A172 (cell line): ENCODE data around the gene MMEL1. TPM values are rescaled to one million over a fixed set of nuclear protein-coding genes. Genes with fewer than 3 reads are reported as not detected.

Source experiments
- DNase-seq: peaks from one replicate; pipeline ENCODE4 v3.0.0-alpha.2; 2015; ENCODE audit warnings: low spot score
- total RNA-seq: library from RNA; depleted of rRNA; stranded (reverse); fragments of >200 nt; shearing (Covaris generic); gene quantifications from 2 replicates; pipeline ENCODE4 v1.2.3, GENCODE V29; 2014

The MMEL1 gene
- total RNA-seq, 1 experiment from 2014 or later: not detected

DNA sequence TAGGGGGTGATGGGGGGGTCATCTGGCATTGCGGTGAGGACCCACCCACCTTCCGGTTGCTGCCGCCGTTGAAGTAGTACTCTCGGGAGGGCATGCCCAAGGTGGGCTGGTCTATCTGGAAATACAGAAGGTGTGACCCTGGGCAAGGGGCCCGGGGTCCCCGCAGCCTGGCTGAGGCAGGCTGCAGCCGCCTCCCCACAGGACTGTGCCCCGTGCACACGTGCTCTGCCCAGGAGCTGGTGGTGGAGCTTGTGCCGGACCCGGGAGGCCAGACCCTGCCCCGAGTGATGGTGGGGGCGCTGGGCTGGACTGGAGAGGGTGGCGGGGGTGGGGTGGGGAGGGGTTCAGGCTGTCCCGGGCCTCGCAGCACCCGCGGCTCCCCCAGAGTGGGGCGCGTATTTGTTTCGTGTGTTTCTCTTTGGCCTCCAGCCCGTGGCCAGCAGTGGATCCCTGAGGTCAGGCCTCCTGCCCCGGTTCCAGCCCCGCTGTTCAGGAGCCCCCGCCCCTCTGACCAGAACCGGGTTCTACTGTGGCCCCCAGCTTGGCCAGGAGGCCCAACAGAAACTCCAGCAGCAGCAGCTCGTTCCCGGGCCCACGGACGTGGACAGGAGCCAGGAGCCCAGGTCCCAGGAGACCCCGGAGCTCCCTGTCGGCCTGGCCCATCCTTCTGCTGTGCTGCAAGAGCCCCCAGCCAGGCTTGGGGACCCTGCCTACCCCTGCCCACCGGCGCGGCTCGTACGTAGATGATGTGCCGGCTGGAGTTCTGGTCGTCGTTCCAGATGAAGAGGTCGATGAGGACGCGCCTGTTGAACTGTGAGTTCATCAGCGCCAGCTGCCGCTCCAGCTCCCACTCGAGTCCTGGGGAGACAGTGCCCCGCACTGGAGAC, 27.1 kb downstream of the MMEL1 start:
- DNase-seq: no peak

DNA sequence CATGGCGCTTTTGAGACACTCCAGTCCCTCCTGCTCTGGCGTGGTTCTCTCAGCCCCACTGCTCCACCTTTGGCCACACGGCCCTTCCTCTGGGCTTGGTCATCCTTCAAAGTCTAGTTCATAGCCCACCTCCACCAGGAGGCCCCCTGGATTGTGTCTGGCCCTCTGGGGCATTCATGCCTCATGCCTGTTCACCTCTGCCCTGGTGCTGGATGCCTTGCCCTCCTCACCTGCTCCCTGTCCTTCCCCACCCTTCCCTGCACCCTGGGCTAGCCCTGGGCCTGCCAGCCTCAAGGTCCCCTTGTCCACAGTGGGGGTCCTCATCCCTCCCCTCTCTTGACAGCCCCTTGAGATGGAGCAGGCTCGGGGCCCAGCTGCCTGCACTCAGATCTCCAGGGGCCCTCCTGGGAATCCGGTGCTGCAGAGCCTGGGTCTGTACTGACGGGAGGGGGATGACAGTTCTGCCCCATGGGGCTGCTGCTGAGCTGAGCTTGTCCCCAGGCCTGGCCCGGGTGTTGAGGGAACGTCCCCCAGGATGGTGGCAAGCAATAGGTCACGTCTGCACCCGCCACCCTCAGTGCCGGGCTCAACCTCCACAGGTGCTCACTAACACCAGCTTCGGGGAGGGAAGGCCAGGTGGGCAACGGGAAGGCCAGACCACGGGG, 27.8 kb downstream of the MMEL1 start:
- no peak for DNase-seq

DNA sequence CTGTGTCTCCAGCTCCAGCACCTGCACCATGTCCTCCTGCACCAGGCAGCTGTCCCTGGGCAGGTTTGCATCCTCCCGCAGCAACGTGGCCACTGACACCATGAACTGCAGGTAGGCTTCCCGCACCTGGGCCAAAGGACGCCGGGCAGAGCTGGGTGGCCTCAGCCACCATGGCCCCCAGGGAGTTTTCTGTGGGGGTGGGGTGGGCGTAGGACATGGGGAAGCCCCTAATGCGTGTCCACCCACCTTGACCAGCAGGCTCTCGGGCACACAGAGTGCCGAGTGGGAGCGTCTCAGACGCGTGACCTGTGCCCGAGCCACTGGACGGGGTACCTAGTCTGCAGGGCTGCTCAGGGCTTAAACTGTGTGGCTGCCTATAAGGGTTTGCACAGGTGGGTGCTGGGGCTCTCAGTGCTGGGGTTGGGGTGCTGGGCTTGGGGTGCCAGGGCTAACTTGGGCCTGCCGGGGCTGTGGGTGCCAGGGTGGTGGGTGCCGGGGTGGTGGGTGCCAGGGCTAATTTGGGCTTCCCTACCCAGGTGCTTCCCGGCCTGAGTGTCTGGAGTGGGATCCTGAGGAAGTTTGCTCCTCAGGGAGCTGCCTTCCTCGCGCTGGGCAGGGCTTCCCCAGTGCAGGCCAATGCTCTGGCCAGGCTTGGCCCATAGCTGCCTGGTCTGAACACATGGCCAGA, 28.5 kb downstream of the MMEL1 start:
- DNase-seq: no peak

DNA sequence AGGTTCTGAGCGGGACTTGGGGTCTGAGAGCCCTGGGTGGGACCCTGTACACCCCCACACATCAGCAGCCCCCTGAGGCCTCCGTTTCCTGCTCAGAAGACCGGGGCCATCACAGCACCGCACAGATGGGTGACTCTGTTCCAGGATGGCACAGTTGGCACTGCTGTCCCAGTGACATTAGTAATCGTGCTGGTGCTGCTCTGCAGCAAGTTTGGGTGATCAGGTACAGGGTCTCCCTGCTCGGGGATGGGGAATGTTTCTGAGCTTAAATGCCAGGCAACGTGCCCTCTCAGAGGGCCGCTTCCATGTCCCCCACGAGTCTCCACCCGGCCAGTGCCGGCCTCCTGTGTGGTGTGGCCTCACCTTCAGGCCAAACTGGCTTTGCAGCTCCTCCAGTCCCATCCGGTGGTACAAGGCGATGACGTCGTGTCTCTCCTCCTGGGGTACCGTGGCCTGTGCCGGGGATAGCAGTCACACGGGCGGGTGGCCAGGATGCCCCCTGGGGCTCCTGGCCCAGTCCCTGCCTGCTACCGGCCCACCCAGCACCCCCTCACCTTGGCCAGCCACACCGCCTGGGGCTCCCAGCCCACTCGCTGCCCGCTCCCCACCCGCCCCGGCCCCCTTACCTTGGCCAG, 29.2 kb downstream of the MMEL1 start:
- DNase-seq: no peak

DNA sequence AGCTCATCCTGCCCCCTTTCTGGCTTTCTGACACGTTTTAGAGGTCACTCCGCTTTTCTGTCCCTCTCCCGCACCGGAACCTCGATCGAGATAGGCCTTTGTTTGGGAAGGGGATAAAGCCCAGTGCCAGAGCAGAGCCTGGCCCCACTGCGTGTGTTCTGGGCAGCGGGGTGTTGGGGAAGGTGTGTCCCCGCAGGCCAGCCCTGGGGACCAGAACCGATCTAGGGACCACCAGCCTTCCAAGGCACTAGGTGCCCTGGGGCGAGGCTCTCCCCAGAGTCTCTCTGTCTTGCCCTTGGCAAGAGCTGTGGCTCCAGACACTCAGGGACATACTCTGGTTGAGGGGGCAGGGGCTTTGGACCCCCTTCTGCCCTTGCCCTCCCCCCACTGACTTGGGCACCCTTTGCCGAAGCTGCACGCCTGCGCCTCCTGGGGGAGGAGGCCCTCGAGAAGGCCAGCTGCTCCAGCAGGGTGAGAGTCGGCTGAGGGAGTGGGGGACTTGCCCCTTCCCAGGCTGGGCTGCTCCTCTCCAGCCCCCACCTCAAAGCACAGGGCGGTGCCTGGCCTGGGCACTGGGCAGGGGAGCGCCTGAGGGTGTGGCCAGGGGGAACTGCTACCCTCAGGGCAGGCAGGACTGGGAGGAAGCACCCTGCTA, 29.8 kb downstream of the MMEL1 start:
- DNase-seq: no peak

DNA sequence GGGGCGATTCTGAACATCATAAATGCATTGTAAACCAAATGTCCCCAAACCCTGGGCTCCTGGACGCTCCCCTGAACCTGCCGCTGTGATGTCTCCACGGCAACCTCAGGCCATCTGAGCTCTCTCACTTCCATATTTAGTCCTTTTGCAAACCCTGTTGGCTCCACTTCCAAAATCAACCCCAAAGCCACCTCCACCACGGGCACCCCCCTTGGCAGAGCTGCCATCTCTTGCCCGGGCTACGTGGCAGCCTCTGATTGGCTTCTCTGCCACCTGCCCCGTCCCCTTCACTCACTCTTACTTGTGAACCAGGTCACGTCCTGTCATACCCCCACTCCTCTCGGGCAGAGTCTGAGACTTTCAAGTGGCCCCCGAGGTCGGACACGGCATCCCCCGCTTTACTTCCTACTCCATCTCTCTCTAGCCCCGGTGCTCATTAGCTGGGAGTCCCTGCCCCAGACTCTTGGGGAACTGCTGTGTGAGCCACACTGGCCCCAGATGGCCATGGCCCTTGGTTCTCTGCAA, 30.4 kb downstream of the MMEL1 start:
- DNase-seq: no peak

DNA sequence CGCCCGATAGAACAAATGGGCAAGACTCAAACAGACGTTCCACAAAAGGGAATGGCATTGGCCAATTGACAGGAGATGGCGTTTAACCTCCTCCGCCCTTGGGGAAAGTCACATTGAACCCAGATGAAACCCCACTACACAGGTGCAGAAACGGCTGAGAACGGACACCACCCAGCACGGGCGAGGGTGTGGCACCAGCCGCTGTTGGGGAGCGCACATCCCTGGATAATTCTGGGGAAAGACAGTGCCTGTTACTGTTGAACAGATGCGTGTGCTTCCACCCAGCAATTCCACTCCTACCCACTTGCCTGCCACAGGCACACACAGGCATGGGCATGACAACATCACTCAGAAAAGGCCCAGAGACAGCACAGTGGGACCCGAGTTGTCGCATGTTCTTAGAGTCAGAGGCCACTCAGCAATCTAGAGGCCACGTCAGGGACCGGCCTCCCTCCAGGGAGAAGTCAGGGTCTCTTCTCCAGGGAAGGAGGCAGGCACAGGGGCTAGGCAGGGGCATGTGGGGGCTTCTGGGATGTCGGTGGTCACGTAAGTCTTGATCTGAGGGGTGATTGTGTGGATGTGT, 31.0 kb downstream of the MMEL1 start:
- DNase-seq: no peak

DNA sequence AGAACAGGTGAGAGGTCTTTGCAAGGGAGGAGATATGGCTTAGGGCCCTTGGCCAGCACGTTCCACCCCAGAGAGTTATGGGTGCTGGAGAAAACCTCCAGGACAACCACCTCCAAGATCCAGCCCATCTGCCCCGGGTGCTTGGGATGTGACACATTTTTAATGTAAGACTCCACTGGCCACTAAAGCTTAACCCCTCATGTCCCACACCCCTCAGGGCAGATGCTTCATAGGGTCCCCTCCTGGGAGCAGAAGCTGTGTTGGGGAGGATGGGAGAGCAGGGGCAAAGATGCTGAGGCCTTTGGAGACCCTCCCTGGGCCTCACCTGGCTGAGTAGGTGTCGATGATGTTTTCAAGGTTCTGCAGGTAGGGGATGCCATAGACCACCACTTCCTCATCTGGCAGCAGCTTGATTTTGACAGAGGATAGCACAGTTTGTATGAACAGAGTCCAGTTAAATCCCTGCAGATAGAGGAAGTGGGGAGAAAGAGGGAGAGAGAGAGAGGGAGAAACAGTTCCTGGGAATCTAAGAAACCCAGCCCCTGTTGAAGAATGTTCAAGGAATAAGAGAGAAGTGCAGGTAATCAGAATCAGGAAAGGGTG, 34.4 kb downstream of the MMEL1 start:
- no peak for DNase-seq

DNA sequence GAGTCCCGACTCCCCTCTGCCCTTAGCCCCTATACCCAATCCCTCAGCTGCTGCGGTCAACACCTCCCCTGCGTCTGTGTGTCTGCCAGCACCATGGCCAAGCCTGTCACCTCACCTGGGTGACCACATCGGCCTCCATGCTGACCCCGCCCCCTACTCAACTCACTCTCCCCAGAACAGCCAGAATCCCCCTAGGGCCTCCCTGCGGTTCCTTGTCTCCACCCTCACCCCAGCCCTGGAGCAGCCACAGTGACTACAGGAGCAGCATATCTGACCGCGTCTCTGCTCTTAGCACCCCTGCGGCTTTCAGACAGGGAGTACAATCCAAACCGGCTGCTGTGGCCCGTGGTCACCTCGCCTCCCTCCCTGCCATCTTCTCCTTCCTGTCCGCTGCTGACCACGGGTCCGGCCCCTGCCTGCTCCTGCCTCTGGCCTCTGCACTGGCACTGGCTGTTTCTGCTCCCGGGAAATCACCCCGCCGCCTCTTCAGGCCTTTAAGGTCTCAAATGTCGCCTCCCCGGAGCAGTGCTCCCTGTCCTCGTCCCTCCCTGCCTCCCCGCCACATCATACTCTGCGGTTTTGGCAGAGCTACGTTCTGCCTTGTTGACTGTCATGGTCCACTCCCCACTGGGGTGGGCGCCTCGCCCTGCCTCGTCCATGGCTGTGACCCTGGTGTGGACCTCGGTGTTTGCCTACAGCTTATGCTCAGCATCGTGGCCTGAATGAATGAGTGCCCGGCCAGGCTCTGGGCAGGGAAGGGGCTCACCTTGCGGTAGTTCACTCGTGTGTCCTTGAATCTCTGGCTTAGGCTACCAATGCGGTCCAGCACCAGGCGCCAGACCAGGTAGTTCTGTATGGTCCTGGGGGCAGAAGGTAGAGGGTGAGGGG, 35.1 kb downstream of the MMEL1 start:
- DNase-seq: no peak

DNA sequence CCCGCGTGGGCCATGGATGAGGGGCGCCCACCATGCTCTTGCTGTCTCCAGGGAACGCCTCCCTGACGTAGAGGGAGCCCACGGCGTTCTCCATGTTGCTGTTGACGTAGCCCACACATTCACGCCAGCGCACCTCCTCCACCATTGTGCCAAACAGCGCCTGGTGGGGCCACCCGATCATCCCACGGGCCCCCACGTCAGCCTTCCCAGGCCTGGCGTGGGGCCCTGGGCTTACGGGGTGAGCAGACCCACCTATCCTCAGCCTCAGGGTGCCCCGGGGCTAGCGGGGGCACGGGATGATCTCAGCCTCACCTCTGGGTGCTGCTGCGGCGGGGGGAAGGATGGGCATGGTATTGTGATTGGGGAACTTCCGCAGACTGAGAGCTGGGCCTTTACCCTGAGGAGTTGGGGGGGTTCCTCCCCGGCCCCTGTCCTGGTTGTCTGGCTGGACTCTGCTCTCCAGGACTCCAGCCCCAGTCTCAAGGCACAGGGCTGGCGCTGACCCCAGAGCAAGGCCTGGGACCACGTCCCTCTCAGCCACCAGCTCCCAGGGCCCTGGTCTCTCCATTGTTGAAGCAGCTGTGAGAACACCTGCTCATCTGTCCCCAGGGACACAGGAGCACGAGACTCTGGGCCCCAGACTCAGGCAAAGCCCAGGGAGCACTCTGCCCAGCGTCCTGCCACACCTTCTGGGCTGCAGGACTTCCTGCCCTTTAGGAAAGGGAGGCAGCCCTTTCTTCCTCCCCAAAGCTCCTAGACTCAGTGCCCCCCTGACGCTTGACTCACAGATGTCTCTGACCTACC, 36.1 kb downstream of the MMEL1 start:
- no peak for DNase-seq

DNA sequence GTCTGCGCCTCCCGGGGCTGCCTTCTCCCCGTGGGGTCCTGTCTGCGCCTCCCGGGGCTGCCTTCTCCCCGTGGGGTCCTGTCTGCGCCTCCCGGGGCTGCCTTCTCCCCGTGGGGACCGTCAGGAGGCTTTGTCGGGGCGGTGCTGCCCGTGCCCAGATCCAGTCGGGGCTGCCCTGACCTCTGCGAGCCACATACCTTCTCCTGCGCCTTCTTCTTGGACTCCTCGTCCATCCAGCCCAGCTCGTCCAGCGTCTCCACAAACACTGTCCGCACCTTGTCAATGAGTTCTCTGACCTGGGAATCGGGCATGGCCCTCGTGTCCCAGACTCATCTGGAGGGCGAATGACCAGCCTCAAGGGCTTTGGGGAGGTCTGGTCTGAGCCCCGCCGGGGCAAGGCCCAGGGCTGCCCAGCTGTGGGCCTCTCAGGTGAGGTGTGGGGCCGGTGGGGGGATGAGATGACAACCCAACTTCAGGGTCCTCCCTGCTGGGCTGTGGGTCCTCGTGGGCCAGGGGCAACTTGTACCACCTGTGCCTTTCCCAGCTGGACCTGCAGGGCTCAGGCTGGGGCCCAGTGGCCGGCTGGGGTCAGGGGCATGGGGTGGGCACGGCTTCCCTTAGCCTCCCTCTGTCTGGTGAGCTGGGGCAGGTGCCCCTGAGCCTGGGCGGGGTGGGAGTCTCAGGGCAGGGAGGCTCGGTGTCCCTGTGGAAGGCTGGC, 36.8 kb downstream of the MMEL1 start:
- DNase-seq: no peak

DNA sequence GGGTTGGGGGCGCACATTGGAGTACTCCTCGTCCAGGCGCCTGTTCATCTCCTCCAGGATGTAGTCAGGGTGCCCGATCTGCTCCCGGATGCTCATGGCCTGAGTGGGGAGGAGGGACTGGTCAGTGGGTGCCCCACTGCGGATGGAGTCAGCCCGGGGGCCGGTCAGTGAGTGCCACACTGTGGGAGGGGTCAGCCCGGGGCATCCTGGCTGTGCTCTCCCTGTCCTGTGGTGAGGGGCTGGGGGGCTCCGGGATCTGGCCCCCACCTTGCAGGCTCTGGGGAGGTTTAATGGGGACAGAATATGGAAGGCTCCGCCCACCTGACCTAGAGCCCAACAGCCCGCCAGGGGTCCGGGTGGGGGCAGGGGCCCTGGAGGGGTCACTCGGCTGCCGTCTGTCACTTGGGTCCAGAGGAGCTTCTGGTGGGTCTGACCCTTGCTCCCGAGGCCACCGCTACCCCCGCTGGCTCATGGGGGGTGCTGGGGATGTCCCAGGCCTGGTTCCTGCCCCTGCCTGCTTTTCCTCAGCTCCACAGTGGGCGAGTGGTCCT, 37.5 kb downstream of the MMEL1 start:
- no peak for DNase-seq

DNA sequence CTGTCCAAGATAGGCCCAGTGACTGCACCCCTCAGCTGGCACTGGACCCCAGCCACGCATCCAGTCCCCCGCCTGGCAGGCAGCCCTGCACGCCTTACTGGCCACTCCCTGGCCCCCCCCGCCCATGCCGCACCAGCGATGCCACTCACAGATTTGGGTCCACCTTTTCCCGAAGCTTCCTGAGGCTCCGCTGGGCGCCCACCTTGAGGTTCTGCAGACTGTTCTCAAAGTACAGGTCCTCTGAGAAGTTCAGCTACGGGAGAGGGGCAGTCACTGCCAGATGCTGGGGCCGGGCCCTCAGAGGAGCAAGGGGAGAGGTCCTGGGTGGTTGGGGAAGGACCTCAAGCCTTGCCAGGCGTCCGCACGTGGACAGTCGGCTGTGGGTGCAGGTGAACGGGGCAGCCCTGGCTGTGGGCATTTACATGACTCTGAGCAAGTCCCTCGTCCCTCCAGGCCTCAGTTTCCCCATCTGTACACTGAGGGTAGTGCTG, 38.1 kb downstream of the MMEL1 start:
- DNase-seq: no peak

DNA sequence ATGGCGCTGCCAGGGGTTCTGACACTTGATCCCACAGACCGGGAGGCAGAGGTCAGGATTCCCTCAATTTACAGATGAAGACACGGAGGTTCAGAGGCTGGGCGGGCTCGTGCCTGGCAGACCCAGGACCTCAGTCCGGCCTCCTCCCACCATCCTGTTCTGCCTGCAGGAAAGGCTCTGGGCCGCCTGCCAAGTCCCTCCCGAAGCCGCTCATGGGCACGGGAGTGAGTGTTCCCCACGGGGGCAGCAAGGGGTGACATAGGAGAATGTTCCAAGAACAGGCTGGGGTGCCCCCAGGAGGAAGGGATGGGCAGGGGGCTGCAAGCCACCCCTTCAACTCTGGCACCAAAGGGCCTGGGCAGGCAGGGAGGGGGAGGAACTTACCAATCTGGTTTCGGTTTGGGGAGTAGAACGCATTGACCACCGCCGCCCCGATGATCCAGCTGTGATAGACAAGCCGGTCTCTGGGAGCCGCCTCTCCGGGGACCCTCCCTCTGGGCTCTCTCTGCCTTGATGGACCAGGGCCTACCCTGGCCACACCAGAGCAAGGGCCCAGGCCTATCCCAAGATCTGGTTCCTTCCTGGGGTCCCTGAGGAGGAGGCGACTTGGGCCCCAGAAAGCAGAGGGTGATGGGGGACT, 38.7 kb downstream of the MMEL1 start:
- DNase-seq: no peak

DNA sequence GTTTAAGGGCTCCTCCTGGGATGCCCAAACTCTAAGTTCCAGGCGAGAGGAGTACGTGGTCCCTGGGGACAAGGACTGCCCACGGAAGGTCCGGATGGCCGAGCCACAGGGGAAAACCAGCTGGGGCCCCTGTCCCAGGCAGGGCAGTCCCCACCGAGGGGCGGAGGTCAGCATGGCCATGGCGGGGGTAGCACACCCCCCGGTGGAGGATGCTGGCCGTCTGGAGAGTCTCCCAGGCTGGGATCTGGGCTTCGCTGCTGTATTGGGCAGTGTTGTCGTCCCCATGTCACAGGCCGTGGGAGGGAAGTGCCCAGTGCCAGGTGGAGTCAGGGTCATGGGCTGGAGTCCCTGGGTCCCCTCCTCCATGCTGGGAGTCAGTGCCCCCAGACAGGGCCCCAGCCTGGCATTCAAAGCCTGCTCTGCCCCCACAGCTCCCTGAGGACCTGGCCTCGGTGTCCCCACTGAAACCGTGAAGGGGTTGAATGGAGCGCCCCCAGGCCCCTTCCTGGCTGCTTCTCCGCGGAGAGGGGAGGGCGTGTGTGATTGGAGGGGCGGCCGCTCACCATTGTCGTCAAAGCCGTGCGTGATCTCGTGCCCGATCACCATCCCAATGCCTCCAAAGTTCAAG, 39.5 kb downstream of the MMEL1 start:
- DNase-seq: no peak

DNA sequence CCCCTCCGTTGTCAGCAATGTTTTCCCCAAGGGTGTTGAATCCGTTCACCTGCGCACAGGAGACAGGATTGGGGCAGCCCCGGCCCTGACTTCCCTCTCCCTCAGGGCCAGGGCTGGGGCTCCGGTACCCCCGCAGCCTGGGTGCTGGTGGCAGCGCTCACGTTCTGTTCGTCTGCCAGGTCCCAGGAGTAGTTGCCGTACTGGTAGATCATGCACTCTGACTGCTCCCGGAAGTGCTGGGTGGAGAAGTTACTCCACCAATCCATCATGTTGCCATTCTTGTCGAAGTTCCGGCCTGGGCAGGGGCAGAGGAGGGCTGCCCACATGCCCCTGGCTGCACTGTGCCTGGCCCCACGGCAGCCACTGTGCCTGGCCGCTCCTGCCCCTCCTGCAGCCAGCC, 40.1 kb downstream of the MMEL1 start:
- no peak for DNase-seq
